Activated CD4-positive, alpha-beta T cell treated with anti-CD3 and anti-CD28 coated beads, Interleukin-2, amount 10 ng/mL, durations not matched to agents 24 days and 14 days (primary cell): ENCODE results near the gene FUT7. TPM values are rescaled to one million over a fixed set of nuclear protein-coding genes. Genes with fewer than 3 reads are reported as not detected.

Source experiments
- DNase-seq: peaks from one replicate; pipeline ENCODE4 v3.0.0; 2022
- H3K27ac Mint-ChIP-seq: one replicate; pipeline ENCODE4 v1.8.0; 2022; ENCODE audit warnings: mild to moderate bottlenecking, mixed read lengths
- H3K27me3 Mint-ChIP-seq: one replicate; pipeline ENCODE4 v1.8.0; 2022; ENCODE audit warnings: mixed read lengths
- H3K36me3 Mint-ChIP-seq: one replicate; pipeline ENCODE4 v1.8.0; 2022; ENCODE audit warnings: low read depth, mild to moderate bottlenecking, mixed read lengths
- H3K4me1 Mint-ChIP-seq: one replicate; pipeline ENCODE4 v1.8.0; 2021; ENCODE audit warnings: mixed read lengths
- H3K4me3 Mint-ChIP-seq: one replicate; pipeline ENCODE4 v1.8.0; 2022; ENCODE audit warnings: mild to moderate bottlenecking, moderate library complexity, mixed read lengths
- H3K9me3 Mint-ChIP-seq: one replicate; pipeline ENCODE4 v1.8.0; 2021; ENCODE audit warnings: mixed read lengths
- intact Hi-C: fragments of 100-400 bp; cut with micrococcal nuclease; formaldehyde crosslinking; loops from one replicate; pipeline ENCODE4 v1.15.1; 2023
- total RNA-seq: library from RNA; stranded (reverse); gene quantifications from 2 replicates; pipeline ENCODE4 v1.2.3, GENCODE V29; 2022

Gene FUT7
- total RNA-seq, 1 donor from 2014 or later: not detected

DNA sequence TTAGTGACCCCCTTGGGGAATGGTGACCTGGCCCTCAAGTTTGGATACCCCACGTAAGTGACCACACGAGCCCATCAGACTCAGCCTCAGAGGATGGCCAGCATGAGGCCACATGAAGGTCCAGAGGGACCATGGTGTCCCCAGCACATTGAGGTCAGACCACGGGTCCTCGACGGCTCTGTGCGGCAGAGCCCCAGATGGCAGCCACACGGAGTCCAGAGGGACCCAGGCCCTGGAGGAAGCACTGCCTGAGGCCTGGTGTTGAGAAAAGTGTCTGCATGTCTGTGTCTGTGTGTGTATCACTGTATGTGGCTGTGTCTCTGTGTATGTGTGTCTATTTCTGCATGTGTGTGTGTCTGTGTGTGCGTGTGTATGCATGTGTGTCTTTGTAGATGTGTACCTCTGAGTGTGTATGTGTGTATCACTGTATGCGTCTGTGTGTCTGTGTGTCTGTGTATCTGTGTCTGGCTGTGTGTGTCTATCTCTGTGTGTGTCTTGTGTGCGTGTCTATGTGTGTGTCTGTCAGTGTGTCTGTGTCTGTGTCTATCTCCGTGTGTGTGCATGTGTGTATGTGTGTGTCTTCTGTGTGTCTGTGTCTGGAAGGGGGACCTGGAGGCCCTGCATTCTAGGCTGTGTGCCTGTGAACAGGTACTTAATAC is 48.1 kb downstream of the FUT7 start:
- no peak for DNase-seq
- Mint-ChIP-seq H3K27me3 (peaks cover 28% of the 10 kb centered on the region), H3K27ac (no peak overlapping the region), H3K36me3 (no peaks in the 10 kb centered on the region), H3K4me1 (no peaks in the 10 kb centered on the region), H3K4me3 (no peak overlapping the region), H3K9me3 (no peaks in the 10 kb centered on the region)
- intact Hi-C loops: no loop called here

GRCh38 chr9:136983167-136983566 is 48.7 kb downstream of the FUT7 start:
- Mint-ChIP-seq H3K36me3 (no peaks in the 10 kb centered on the region), H3K4me3 (no peak overlapping the region), H3K4me1 (no peaks in the 10 kb centered on the region), H3K27me3 (peaks cover 24% of the 10 kb centered on the region), H3K27ac (no peak overlapping the region), H3K9me3 (no peaks in the 10 kb centered on the region)
- intact Hi-C loops: no loop called here
- DNase-seq: no peak

- no peak within 1 kb of the TSS for H3K27ac Mint-ChIP-seq
- H3K36me3 Mint-ChIP-seq: no peaks in the 10 kb centered on the region
- H3K27me3 Mint-ChIP-seq: peaks cover 21% of the 10 kb centered on the region
- intact Hi-C loops: no loop called here
- no peak for DNase-seq
- no peaks in the 10 kb centered on the region for H3K9me3 Mint-ChIP-seq
- H3K4me3 Mint-ChIP-seq: no peak within 1 kb of the TSS
- no peaks in the 10 kb centered on the region for H3K4me1 Mint-ChIP-seq
Measured at GRCh38 chr9:136982232-136983051, 49.4 kb downstream of the FUT7 start, which contains the start of gene LCNL1. Gene LCNL1, plus strand, starts transcription at chr9:136982993. Its CDS starts 594 bp downstream, at chr9:136983587.

DNA sequence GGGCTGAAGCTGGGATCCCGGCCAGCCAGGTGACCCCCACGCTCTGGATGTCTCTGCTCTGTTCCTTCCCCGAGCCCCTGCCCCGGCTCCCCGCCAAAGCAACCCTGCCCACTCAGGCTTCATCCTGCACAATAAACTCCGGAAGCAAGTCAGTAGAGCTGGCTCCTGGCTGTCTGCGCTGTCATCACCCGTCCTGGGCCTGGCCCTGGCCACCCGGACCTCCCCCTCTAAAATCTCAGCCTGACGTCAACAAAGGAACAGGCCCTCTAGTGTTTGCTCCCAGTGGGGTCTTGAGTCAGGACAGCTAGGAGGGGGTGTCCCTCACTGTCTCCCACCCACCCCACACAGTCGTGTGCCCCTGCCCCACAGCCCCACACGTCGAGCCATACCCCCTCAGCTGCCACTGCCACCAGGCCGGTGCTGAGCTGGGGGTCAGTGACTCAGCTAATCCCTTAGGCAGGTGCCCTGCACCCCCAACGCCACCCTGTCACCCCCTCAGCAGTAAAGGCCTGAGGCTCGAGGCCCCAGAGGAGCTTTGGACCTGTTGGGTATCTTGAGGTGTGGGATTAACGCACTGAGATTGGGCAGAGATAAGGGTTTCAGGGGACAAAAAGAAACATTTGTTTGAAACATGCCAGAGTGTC is 50.2 kb downstream of the FUT7 start:
- H3K4me1 Mint-ChIP-seq: no peaks in the 10 kb centered on the region
- H3K27me3 Mint-ChIP-seq: peaks cover 19% of the 10 kb centered on the region
- H3K9me3 Mint-ChIP-seq: no peaks in the 10 kb centered on the region
- no peak overlapping the region for H3K27ac Mint-ChIP-seq
- intact Hi-C loops: no loop called here
- H3K4me3 Mint-ChIP-seq: no peak overlapping the region
- no peak for DNase-seq
- no peaks in the 10 kb centered on the region for H3K36me3 Mint-ChIP-seq

DNA sequence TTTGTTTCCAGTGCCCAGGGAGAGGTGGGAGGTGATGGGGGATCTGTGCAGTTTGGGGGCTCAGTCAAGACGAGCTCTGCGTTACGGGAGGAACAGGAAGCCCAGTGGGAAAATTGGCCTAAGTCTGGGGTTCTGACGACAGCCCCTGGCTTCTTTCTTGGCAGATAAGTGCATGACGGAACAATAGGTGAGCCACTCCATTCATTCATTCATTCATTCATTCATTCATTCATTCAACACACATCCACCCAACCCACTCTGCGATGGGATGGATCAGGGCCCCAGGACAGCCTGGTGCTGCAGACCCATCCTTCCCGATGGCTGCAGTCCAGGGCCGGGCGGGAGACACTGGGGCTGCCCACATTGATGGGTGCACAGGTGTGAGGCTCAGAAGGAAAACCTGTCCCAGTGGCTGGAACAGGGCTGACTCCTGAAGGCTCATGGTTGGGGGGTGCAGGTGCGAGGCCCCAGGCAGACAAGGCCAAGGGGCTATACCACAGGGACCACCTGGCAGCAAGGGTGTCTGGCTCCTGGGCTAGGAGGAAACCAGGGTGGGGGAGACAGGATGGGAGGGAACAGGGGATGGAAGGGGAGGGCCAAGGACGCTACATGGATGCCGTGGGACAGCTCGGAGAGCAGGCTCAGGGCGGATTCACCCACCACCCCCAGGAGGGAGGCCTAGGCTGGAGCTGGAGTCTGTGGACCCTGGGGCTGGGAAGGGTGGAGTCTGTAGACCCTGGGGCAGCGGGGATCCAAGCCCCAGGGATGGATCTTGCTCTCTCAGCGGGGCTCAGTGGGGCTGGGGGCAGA is 51.0 kb downstream of the FUT7 start:
- no peaks in the 10 kb centered on the region for H3K36me3 Mint-ChIP-seq
- no peak overlapping the region for H3K27ac Mint-ChIP-seq
- peaks cover 13% of the 10 kb centered on the region for H3K27me3 Mint-ChIP-seq
- H3K4me3 Mint-ChIP-seq: no peak overlapping the region
- H3K9me3 Mint-ChIP-seq: no peaks in the 10 kb centered on the region
- no peak for DNase-seq
- intact Hi-C loops: no loop called here
- H3K4me1 Mint-ChIP-seq: peaks cover 2% of the 10 kb centered on the region

Other genes with a start within 250 kb of the FUT7 start
- 36.1 and 40.1 TPM in 2 replicates for gene TMEM141, start 240.7 kb downstream of the FUT7 start, total RNA-seq
- 0.14 and 0.42 TPM in 2 replicates for gene CCDC183, start 235.8 kb downstream of the FUT7 start, total RNA-seq
- 116 and 119 TPM in 2 replicates for gene RABL6, start 224.1 kb downstream of the FUT7 start, total RNA-seq
- gene AJM1, start 189.6 kb downstream of the FUT7 start, total RNA-seq: 5.7 and 5.9 TPM in 2 replicates
- gene PHPT1, start 182.7 kb downstream of the FUT7 start, total RNA-seq: 134 and 145 TPM in 2 replicates
- 24.7 and 30.1 TPM in 2 replicates for gene MAMDC4, start 179.7 kb downstream of the FUT7 start, total RNA-seq
- 378 and 380 TPM in 2 replicates for gene EDF1, start 165.8 kb downstream of the FUT7 start, total RNA-seq
- gene TRAF2, start 145.6 kb downstream of the FUT7 start, total RNA-seq: 61.6 and 66.6 TPM in 2 replicates
- 92.7 and 93.6 TPM in 2 replicates for gene FBXW5, start 87.3 kb downstream of the FUT7 start, total RNA-seq
- gene C8G, start 86.8 kb downstream of the FUT7 start, total RNA-seq: 0.69 and 1.7 TPM in 2 replicates
- 1.3 and 2.3 TPM in 2 replicates for gene LCN12, start 79.8 kb downstream of the FUT7 start, total RNA-seq
- gene PTGDS, start 54.6 kb downstream of the FUT7 start, total RNA-seq: not detected in 2 replicates
- gene LCNL1, start 49.1 kb downstream of the FUT7 start, total RNA-seq: not detected in 2 replicates
- 87.8 and 90.2 TPM in 2 replicates for gene PAXX, start 39.7 kb downstream of the FUT7 start, total RNA-seq
- gene CLIC3, start 35.5 kb downstream of the FUT7 start, total RNA-seq: not detected in 2 replicates
- 25.0 and 25.9 TPM in 2 replicates for gene ABCA2, start 3.9 kb downstream of the FUT7 start, total RNA-seq
- gene NPDC1, start 14.1 kb upstream of the FUT7 start, total RNA-seq: 58.1 and 59.4 TPM in 2 replicates
- 0.21 TPM in 1 of 2 replicates, not detected in the other for gene ENTPD2, start 22.0 kb upstream of the FUT7 start, total RNA-seq
- gene SAPCD2, start 38.5 kb upstream of the FUT7 start, total RNA-seq: 22.8 and 23.8 TPM in 2 replicates
- 17.1 and 19.1 TPM in 2 replicates for gene UAP1L1, start 45.4 kb upstream of the FUT7 start, total RNA-seq
- 49.7 and 50.1 TPM in 2 replicates for gene MAN1B1, start 54.9 kb upstream of the FUT7 start, total RNA-seq
- gene DPP7, start 82.6 kb upstream of the FUT7 start, total RNA-seq: 365 and 375 TPM in 2 replicates
- 0.07 TPM in 1 of 2 replicates, not detected in the other for gene GRIN1, start 107.1 kb upstream of the FUT7 start, total RNA-seq
- not detected in 2 replicates for gene LRRC26, start 138.0 kb upstream of the FUT7 start, total RNA-seq
- not detected in 2 replicates for gene TMEM210, start 140.0 kb upstream of the FUT7 start, total RNA-seq
- 57.4 and 58.7 TPM in 2 replicates for gene ANAPC2, start 156.5 kb upstream of the FUT7 start, total RNA-seq
- 95.1 and 95.8 TPM in 2 replicates for gene SSNA1, start 156.6 kb upstream of the FUT7 start, total RNA-seq
- 15.1 and 16.3 TPM in 2 replicates for gene TPRN, start 168.7 kb upstream of the FUT7 start, total RNA-seq
- 38.8 and 39.3 TPM in 2 replicates for gene TMEM203, start 173.6 kb upstream of the FUT7 start, total RNA-seq
- 45.1 and 45.6 TPM in 2 replicates for gene NDOR1, start 173.6 kb upstream of the FUT7 start, total RNA-seq
- gene RNF208, start 190.2 kb upstream of the FUT7 start, total RNA-seq: 12.8 and 15.2 TPM in 2 replicates
- 0.54 and 0.68 TPM in 2 replicates for gene CYSRT1, start 193.1 kb upstream of the FUT7 start, total RNA-seq
- not detected in 2 replicates for gene RNF224, start 195.4 kb upstream of the FUT7 start, total RNA-seq
- gene SLC34A3, start 198.8 kb upstream of the FUT7 start, total RNA-seq: not detected in 2 replicates
- 292 and 299 TPM in 2 replicates for gene TUBB4B, start 209.2 kb upstream of the FUT7 start, total RNA-seq
- gene STPG3, start 219.2 kb upstream of the FUT7 start, total RNA-seq: 0.54 and 0.99 TPM in 2 replicates
- 72.4 and 75.3 TPM in 2 replicates for gene NELFB, start 223.2 kb upstream of the FUT7 start, total RNA-seq
- 10.3 and 11.4 TPM in 2 replicates for gene TOR4A, start 245.6 kb upstream of the FUT7 start, total RNA-seq